ENCODE measurements around the gene IL1R2. TPM values are rescaled to one million over a fixed set of nuclear protein-coding genes. Genes with fewer than 3 reads are reported as not detected.

Gene IL1R2
- total and polyA plus RNA-seq, 2 of the 13 experiments (the other 11 are each of a cell fraction or from before 2014, with no cell fraction given), result 3.6 to 7.3 TPM

DNA sequence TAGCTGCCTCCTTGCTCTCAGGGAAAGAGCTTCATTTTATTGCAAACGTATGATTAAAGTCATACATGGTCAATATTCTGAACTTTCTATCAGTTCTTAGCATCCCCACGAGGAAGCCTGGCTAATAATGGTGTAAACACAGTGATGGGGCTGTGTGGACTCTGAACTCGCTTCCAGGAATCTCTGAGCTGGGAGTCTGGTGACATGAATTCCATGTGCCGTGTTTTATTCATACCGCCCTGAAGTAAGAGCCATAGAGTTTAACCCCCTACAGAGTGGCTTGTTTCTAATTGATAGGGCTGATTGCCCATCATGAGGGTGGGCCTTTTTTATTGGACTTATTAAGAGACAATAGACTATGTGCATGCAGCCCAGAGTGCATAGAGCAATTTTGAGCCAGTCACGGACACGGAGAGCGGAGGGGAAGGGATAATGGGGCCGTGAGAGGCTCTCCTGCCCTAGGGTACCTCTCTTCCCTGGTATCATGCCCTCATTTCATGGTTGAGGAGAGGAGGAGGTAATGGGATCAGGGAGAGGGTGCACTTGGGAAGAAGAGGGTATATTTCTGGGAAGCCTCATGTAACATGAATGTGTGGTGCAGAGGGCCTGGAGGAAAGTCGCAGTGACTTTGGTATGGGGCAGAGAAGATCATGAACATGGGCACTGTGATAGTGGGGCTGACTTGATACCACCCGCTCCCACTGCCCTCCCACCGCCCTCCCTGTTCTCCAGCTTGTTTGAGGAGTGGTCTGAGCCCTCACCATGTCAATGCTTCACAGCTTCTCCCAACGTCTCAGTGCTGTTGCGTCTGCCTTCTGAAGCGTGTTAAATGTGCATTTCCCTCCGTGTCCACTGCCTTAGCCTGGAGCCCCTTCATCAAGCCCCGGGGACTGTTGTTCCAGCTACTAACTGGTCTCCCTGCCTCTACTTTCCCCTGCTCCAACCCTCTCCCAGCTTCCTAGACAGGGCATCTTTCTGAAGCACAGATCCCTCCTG lies 73.2 kb downstream of the IL1R2 start (continued):
- TF ChIP-seq FOXP1 (IDR thresholded peaks at IDR 0.05) (no peak), FOXP1 (CRISPR knock-in tag; IDR thresholded peaks at IDR 0.05) (peak; percentile 49; the same call in 1 of the 2 replicates), SATB2 (CRISPR knock-in tag; IDR thresholded peaks at IDR 0.05) (no peak), ASH2L (IDR thresholded peaks at IDR 0.05; ENCODE audit: insufficient read length, low read depth, low read length) (peak; percentile 6), ZNF333 (CRISPR knock-in tag; IDR thresholded peaks at IDR 0.05; ENCODE audit: borderline replicate concordance) (peak; percentile 12; the same call in 1 of the 2 replicates), SYNCRIP (IDR thresholded peaks at IDR 0.05; ENCODE audit: insufficient read depth, low read depth, low read length) (no peak), SRSF1 (optimal IDR thresholded peaks at IDR 0.05; ENCODE audit: low read depth, low read length) (no peak), TBP (CRISPR knock-in tag; IDR thresholded peaks at IDR 0.05) (no peak), TFAP4 (IDR thresholded peaks at IDR 0.05; ENCODE audit: borderline replicate concordance, low read depth) (no peak), HOXA9 (CRISPR knock-in tag; IDR thresholded peaks at IDR 0.05; ENCODE audit: borderline replicate concordance) (peak; percentile 38; the same call in 1 of the 2 replicates), TSC22D2 (CRISPR knock-in tag; IDR thresholded peaks at IDR 0.05; ENCODE audit: borderline replicate concordance) (no peak), MED8 (CRISPR knock-in tag; IDR thresholded peaks at IDR 0.05; ENCODE audit: insufficient replicate concordance) (peak; percentile 2), ZNF7 (CRISPR knock-in tag; IDR thresholded peaks at IDR 0.05) (no peak), MATR3 (CRISPR knock-in tag; IDR thresholded peaks at IDR 0.05) (no peak), NPAS2 (CRISPR knock-in tag; IDR thresholded peaks at IDR 0.05; ENCODE audit: borderline replicate concordance) (no peak), NKX3-1 (CRISPR knock-in tag; IDR thresholded peaks at IDR 0.05) (no peak), PRMT3 (CRISPR knock-in tag; IDR thresholded peaks at IDR 0.05; ENCODE audit: borderline replicate concordance, low read depth) (no peak), DNMT3B (CRISPR knock-in tag; conservative IDR thresholded peaks at IDR 0.05) (no peak), MED13 (CRISPR knock-in tag; IDR thresholded peaks at IDR 0.05) (peak; percentile 46; the same call in 1 of the 2 replicates), JUNB (CRISPR knock-in tag; IDR thresholded peaks at IDR 0.05; ENCODE audit: borderline replicate concordance) (peak; percentile 59; the same call in 1 of the 2 replicates), ZNF253 (CRISPR knock-in tag; IDR thresholded peaks at IDR 0.05; ENCODE audit: borderline replicate concordance) (no peak), ZNF331 (CRISPR knock-in tag; IDR thresholded peaks at IDR 0.05) (no peak), ZNF737 (CRISPR knock-in tag; IDR thresholded peaks at IDR 0.05; ENCODE audit: borderline replicate concordance) (no peak)
- TF ChIP-seq, protein P1, sequence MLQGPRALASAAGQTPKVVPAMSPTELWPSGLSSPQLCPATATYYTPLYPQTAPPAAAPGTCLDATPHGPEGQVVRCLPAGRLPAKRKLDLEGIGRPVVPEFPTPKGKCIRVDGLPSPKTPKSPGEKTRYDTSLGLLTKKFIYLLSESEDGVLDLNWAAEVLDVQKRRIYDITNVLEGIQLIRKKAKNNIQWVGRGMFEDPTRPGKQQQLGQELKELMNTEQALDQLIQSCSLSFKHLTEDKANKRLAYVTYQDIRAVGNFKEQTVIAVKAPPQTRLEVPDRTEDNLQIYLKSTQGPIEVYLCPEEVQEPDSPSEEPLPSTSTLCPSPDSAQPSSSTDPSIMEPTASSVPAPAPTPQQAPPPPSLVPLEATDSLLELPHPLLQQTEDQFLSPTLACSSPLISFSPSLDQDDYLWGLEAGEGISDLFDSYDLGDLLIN (CRISPR knock-in tag; IDR thresholded peaks at IDR 0.05; ENCODE audit: borderline replicate concordance), result no peak
- TF ChIP-seq, protein P2, sequence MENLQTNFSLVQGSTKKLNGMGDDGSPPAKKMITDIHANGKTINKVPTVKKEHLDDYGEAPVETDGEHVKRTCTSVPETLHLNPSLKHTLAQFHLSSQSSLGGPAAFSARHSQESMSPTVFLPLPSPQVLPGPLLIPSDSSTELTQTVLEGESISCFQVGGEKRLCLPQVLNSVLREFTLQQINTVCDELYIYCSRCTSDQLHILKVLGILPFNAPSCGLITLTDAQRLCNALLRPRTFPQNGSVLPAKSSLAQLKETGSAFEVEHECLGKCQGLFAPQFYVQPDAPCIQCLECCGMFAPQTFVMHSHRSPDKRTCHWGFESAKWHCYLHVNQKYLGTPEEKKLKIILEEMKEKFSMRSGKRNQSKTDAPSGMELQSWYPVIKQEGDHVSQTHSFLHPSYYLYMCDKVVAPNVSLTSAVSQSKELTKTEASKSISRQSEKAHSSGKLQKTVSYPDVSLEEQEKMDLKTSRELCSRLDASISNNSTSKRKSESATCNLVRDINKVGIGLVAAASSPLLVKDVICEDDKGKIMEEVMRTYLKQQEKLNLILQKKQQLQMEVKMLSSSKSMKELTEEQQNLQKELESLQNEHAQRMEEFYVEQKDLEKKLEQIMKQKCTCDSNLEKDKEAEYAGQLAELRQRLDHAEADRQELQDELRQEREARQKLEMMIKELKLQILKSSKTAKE (CRISPR knock-in tag; IDR thresholded peaks at IDR 0.05; ENCODE audit: borderline replicate concordance), result 0 out of 2 replicates have a peak, but pooled peaks have one; percentile 39
